Large intestine (tissue), 3 donors: Measurements from ENCODE around the gene C1orf105. TPM values are rescaled to one million over a fixed set of nuclear protein-coding genes. Genes with fewer than 3 reads are reported as not detected.
A peak's percentile ranks its signal among the peaks of the same experiment; 100 is the strongest.

Experiments used
- DNase-seq, 2 donors: peaks; one replicate each; pipeline versions ENCODE4 v3.0.0 to v3.0.0-alpha.2; 2013
- H3K27ac ChIP-seq: one replicate; pipeline ENCODE4 v1.5.1; 2013; ENCODE audit warnings: low read length
- H3K27me3 ChIP-seq: 2 replicates; pipeline ENCODE4 v1.6.1; 2013; ENCODE audit warnings: low read length; ENCODE audit not compliant: control insufficient read depth, insufficient read depth
- H3K36me3 ChIP-seq: 2 replicates; pipeline ENCODE4 v1.6.1; 2013; ENCODE audit warnings: low read length; ENCODE audit not compliant: control insufficient read depth, insufficient read depth
- H3K4me1 ChIP-seq: one replicate; pipeline ENCODE4 v1.6.1; 2013; ENCODE audit warnings: low read length; ENCODE audit not compliant: control insufficient read depth, insufficient read depth
- H3K4me3 ChIP-seq: one replicate; pipeline ENCODE4 v1.5.1; 2013; ENCODE audit warnings: low read length
- H3K9me3 ChIP-seq: one replicate; pipeline ENCODE4 v1.6.1; 2013; ENCODE audit warnings: mild to moderate bottlenecking, low read depth, low read length, moderate library complexity; ENCODE audit not compliant: control insufficient read depth
- WGBS: methylation state at CpG from one replicate; pipeline ENCODE4 v1.1.5; 2013; ENCODE audit warnings: low lambda C conversion rate; ENCODE audit not compliant: insufficient coverage; 5-methylcytosine and 5-hydroxymethylcytosine counted together
- polyA plus RNA-seq: library from polyadenylated mRNA; unstranded; fragments of 120-200 nt; gene quantifications from one replicate; pipeline ENCODE4 v1.2.1, GENCODE V29; 2013

C1orf105 gene
- polyA plus RNA-seq, 1 donor = 2.4 TPM

DNA sequence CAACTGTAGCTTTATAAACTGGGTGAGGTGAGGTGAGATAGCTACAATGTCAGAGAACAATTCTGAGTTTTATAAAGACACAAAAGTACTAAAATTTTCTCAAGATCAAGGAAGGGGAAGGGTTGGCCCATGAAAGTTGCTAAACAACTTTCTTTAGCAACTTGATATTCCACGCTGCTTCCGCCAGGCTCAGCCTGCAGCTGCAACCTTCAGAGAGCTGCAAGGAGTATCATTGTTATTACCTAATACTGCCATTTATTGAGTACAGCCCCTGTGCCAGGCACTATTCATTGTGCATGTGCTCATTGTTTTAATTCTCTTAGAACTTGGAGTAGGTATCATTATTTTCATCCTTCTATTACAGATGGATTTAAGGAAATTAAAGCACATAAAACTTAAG, 78.4 kb downstream of the C1orf105 start:
- Histone ChIP-seq H3K4me3 (no peak overlapping the region), H3K27me3 (no peaks in the 10 kb centered on the region), H3K4me1 (peaks cover 39% of the 10 kb centered on the region), H3K36me3 (no peaks in the 10 kb centered on the region), H3K27ac (peak overlapping the region; percentile 97), H3K9me3 (no peaks in the 10 kb centered on the region)
- no CpG with 5 or more reads among the region's 2 CpGs for WGBS
- peak in 1 of 2 donors; percentile 34 for DNase-seq

DNA sequence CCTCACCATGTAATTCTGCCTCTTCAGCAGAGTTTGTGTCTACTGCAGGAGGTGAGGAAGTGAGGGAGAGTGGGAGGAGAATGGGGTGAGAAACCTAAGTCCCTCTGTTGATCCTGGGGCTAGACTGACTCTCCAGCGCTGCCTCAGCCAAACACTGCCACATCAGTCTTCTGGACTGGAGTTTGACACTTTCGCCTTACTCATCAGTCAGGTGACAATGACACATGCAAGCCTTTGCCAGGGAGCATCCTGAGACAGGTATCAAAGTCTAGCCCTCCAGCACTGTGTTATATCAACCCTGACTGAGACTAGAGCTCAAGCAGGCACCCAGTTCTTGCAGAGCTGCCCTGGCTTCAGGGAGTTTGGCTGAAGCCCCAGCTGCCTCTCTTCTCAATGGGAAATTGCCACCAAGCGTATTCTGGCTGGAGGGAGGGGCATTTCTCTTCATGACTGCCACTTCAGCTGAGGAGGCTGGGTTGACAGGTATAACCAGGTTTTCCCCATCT, 79.2 kb downstream of the C1orf105 start:
- no peaks in the 10 kb centered on the region for H3K9me3 ChIP-seq
- WGBS = no CpG with 5 or more reads among the region's 3 CpGs
- H3K4me3 ChIP-seq = no peak overlapping the region
- DNase-seq = peak; percentile 95 to 97
- H3K36me3 ChIP-seq = no peaks in the 10 kb centered on the region
- H3K4me1 ChIP-seq = peaks cover 32% of the 10 kb centered on the region
- H3K27ac ChIP-seq = peak overlapping the region; percentile 97
- no peaks in the 10 kb centered on the region for H3K27me3 ChIP-seq

DNA sequence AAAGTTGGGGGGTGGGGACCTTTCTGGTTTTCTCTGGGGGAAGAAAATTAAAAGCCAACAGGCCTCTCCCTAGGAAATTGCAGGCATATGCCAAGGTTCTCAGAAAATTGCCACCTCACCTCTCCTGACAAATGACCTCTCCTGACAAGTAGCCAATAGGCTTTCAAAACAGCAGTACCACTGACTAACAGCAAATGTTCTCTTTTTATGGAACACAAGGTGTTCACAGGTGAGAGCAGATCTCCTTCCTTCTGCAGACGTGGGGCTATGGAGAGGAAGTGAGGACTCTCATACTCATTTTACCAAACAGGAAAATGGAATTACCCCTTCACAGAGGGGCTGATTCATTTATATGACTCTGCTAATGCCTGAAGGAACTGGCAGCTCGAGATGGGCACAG, 79.7 kb downstream of the C1orf105 start:
- no CpG with 5 or more reads among the region's 2 CpGs for WGBS

DNA sequence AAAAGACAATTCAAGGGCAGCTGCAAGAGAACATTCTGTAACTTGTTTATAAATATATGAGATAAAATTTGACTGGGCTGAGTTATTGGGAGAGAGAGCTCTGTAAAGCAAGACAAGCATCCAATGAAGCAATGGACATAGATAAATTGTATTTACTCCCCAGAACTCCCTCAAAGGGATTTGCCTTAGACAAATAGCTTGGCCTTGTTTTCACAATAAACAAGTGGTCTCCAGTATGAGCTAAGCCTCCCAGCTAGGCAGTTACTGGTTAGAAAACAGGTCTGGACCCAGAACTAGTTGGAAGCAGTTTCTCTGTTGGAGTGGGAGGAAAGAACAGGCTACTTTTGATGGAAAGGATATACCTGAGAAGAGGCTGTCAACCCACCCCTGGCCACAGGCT, 87.3 kb downstream of the C1orf105 start:
- Histone ChIP-seq H3K27ac (no peak overlapping the region), H3K9me3 (no peaks in the 10 kb centered on the region), H3K4me1 (no peaks in the 10 kb centered on the region), H3K36me3 (no peaks in the 10 kb centered on the region), H3K4me3 (no peak overlapping the region), H3K27me3 (no peaks in the 10 kb centered on the region)
- DNase-seq = no peak

More for the DNA sequence above, 79.7 kb downstream of the C1orf105 start:
- no peaks in the 10 kb centered on the region for H3K9me3 ChIP-seq
- no peaks in the 10 kb centered on the region for H3K36me3 ChIP-seq
- H3K27ac ChIP-seq = peak overlapping the region; percentile 97
- H3K4me3 ChIP-seq = no peak overlapping the region
- H3K27me3 ChIP-seq = no peaks in the 10 kb centered on the region
- no peak for DNase-seq
- peaks cover 32% of the 10 kb centered on the region for H3K4me1 ChIP-seq

DNA sequence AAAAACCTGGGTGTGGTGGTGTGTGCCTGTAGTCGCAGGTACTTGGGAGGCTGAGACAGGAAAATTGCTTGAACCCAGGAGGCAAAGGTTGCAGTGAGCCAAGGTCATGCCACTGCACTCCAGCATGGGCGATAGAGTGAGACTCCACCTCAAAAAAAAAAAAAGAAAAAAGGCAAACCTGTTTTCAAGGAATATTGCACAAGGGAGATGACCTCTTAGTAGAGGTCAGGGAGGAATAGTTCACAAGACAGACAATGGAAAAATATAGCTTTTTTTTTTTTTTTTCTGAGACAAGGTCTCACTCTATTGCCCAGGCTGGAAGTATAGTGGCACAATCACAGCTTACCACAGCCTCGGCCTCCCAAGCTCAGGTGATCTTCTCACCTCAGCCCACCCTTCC, 90.0 kb downstream of the C1orf105 start:
- no peaks in the 10 kb centered on the region for H3K27me3 ChIP-seq
- H3K36me3 ChIP-seq = no peaks in the 10 kb centered on the region
- H3K4me1 ChIP-seq = no peaks in the 10 kb centered on the region
- H3K9me3 ChIP-seq = peaks cover 3% of the 10 kb centered on the region
- no peak for DNase-seq
- no CpG with 5 or more reads among the region's 3 CpGs for WGBS
- no peak overlapping the region for H3K27ac ChIP-seq
- no peak overlapping the region for H3K4me3 ChIP-seq

DNA sequence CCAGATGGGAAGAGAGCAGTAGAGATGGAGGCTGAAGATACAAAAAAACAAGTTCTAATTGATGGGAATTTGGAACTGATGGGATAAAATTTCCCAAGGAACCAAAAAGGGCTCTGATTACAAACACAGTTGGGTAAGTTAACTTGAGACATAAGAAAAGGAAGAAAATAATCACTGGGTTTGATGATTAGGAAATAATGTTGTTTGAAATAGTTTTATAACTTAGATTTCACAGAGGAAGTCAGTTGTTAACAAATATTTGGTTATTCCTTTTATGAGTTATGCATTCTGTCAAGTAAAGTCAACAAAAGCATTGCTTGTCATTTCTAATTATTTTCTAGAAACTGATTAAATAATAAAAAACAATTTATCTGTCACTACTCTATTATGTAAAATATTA, 92.1 kb downstream of the C1orf105 start:
- Histone ChIP-seq H3K27ac (no peak overlapping the region), H3K4me3 (no peak overlapping the region), H3K4me1 (no peaks in the 10 kb centered on the region), H3K27me3 (no peaks in the 10 kb centered on the region), H3K9me3 (peaks cover 3% of the 10 kb centered on the region), H3K36me3 (no peaks in the 10 kb centered on the region)
- no peak for DNase-seq

DNA sequence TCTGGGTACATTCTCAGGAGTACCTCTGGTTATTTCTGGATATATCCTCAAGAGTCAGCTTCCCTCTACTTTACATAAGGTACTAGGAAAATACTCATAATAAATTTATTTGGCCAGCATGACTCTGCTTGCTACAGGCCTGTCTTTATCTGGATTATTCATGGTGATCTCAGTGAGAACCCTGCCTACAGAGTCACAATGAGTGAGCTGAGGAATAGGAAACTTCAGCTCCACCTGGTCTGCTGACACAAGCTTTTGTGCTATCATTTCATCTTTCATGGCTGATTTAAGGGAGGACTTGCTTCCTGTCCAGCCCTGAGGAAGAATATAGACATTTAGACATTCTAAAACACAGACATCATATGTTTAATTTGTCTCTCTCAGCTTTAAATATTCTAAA, 93.0 kb downstream of the C1orf105 start:
- Histone ChIP-seq H3K27me3 (no peaks in the 10 kb centered on the region), H3K4me1 (no peaks in the 10 kb centered on the region), H3K27ac (peak overlapping the region; percentile 18), H3K4me3 (no peak overlapping the region), H3K9me3 (peaks cover 3% of the 10 kb centered on the region), H3K36me3 (no peaks in the 10 kb centered on the region)
- DNase-seq = peak in 1 of 2 donors; percentile 26

DNA sequence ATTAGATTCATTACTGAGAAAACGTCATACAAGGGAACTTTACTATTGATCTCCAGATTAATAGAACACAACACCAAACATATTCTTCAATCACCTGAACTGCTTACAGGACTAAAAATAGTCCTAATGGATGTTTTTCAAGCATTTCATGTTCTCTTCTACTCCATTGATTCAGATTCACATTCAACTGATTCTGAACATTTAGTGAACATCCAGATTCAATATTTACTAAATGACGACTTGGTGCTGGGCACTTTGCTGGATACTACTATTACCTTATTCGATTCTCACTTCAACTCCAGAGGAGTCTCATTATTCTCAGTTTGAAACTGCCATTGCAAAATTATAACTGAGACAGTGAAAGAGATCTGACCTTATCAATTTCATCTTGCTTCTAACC, 93.6 kb downstream of the C1orf105 start:
- Histone ChIP-seq H3K9me3 (peaks cover 3% of the 10 kb centered on the region), H3K36me3 (no peaks in the 10 kb centered on the region), H3K27me3 (no peaks in the 10 kb centered on the region), H3K4me3 (no peak overlapping the region), H3K4me1 (no peaks in the 10 kb centered on the region), H3K27ac (no peak overlapping the region)
- no CpG with 5 or more reads among the region's 3 CpGs for WGBS
- DNase-seq = no peak

DNA sequence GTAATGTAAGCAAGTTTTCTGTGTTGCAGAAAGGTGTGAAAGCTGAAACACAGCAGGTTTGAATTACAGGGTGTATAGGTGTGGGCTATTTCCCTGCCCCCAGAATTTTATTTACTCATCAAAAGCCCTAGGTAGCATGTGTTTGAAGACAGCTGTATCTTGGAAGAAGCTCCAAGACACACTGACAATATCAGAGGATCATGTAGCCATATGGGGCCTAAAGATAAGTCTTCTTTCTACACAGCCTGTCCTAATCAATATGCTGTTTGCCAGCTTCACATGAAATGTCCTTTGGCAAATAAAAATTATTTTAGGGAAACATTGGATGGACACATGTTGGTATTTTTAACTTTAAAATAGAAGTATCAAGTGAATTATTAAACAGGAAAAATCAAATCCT, 95.0 kb downstream of the C1orf105 start:
- no peaks in the 10 kb centered on the region for H3K4me1 ChIP-seq
- peaks cover 3% of the 10 kb centered on the region for H3K9me3 ChIP-seq
- DNase-seq = no peak
- no peak overlapping the region for H3K27ac ChIP-seq
- H3K4me3 ChIP-seq = no peak overlapping the region
- no peaks in the 10 kb centered on the region for H3K27me3 ChIP-seq
- H3K36me3 ChIP-seq = no peaks in the 10 kb centered on the region

DNA sequence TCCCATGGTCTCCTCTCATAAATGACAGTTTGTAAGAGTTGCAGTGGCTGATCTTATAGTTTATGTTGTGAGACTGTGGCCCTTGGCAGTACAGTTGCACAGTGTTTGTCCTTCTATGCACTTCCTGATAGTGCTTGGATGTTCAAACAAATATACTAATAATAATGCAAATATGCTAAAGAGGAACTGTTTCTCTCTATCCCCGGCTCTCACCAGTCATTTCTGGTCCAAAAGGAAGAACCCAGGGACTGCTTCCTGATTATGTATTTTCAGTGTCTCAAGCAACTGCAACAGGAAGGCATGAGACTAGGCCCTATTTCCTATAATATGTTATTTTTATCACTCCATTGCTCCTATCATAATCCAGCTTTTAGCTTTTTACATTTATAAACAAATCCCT, 95.4 kb downstream of the C1orf105 start:
- Histone ChIP-seq H3K27ac (no peak overlapping the region), H3K27me3 (no peaks in the 10 kb centered on the region), H3K9me3 (peaks cover 3% of the 10 kb centered on the region), H3K36me3 (no peaks in the 10 kb centered on the region), H3K4me1 (no peaks in the 10 kb centered on the region), H3K4me3 (no peak overlapping the region)
- DNase-seq = no peak
- no CpG with 5 or more reads among the region's 1 CpG for WGBS

DNA sequence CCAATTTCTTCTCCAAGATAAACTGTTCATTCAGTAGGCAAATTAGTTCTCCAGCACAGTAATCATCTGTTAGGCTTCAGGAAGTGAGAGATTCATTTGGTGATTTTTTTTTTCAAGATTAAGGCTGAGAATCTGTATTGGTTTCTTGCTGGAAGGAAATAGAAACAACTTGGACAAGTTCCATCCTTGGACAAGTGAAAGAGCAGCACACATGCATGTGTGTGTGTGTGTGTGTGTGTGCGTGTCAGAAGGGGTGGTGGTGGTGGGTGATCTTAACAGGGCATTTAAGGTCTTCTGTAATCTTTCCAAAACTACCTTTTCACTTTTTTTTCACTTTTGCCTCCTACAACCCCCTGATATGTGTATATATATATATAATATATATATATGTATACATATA, 96.6 kb downstream of the C1orf105 start:
- peaks cover 3% of the 10 kb centered on the region for H3K9me3 ChIP-seq
- no peaks in the 10 kb centered on the region for H3K27me3 ChIP-seq
- no CpG with 5 or more reads among the region's 1 CpG for WGBS
- no peaks in the 10 kb centered on the region for H3K4me1 ChIP-seq
- no peak overlapping the region for H3K27ac ChIP-seq
- no peak overlapping the region for H3K4me3 ChIP-seq
- no peaks in the 10 kb centered on the region for H3K36me3 ChIP-seq
- no peak for DNase-seq
